ENCODE results near the gene MAGIX. TPM values are rescaled to one million over a fixed set of nuclear protein-coding genes. Genes with fewer than 3 reads are reported as not detected.

Gene MAGIX
- total and polyA plus RNA-seq, 2 donors (not counting 1 experiment from before 2014, with no cell fraction given) = 0.40 to 1.7 TPM

DNA sequence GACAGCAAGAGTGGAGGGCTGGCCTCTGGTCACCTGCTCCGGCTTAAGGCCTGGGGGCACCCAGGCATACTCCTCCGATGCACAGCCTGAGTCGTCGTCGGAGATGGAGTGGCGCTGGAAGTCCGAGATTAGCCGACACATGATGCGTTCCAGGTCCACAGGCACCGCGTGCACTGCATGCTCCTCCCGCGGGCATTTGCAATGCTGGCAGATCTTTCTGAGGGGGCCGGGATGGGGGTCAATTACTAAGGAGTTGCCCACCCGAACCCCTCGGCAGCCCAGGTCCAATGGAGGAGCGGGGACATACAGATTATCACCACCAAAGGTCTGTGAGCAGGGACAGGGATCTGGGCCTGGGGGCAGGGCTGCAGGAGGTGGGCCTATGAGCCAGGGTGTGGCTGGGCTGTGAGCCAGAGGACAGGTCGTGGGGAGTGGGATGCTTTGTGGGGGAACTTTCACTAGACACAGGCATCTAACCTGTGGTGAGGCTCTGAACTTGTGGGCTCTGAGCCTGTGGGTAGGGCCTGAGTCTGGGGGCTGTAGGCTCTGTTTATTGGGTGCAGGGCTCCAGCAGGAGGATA is 21.2 kb downstream of the MAGIX start:
- H3K4me2 ChIP-seq (ENCODE audit: extremely low read depth, insufficient read depth, low read length) = peak overlapping the region; percentile 68
- H3K36me3 ChIP-seq (ENCODE audit: control insufficient read depth, insufficient read depth, low read length) = no peaks in the 10 kb centered on the region
- TF ChIP-seq, protein P1, sequence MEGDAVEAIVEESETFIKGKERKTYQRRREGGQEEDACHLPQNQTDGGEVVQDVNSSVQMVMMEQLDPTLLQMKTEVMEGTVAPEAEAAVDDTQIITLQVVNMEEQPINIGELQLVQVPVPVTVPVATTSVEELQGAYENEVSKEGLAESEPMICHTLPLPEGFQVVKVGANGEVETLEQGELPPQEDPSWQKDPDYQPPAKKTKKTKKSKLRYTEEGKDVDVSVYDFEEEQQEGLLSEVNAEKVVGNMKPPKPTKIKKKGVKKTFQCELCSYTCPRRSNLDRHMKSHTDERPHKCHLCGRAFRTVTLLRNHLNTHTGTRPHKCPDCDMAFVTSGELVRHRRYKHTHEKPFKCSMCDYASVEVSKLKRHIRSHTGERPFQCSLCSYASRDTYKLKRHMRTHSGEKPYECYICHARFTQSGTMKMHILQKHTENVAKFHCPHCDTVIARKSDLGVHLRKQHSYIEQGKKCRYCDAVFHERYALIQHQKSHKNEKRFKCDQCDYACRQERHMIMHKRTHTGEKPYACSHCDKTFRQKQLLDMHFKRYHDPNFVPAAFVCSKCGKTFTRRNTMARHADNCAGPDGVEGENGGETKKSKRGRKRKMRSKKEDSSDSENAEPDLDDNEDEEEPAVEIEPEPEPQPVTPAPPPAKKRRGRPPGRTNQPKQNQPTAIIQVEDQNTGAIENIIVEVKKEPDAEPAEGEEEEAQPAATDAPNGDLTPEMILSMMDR (conservative IDR thresholded peaks at IDR 0.05 in 1 of 2, IDR thresholded peaks at IDR 0.05 in 1 of 2; ENCODE audit: low read depth in 1 of 2, low read length in 2 of 2) = no peak
- TF ChIP-seq EZH2 (IDR thresholded peaks at IDR 0.05; ENCODE audit: low read length, missing control alignments) = no peak
- no peak overlapping the region for H3K9ac ChIP-seq (ENCODE audit: insufficient read depth, low read length)
- H3K4me3 ChIP-seq (replicated peaks in 1 of 4; ENCODE audit: control extremely low read depth in 1 of 4, insufficient read depth in 1 of 4, low read depth in 3 of 4, low read length in 4 of 4) = peak overlapping the region in 2 of 4 experiments; percentile 11 to 38
- H3K27me3 ChIP-seq (ENCODE audit: control insufficient read depth, insufficient read depth, low read length) = no peaks in the 10 kb centered on the region
- no peaks in the 10 kb centered on the region for H4K20me1 ChIP-seq (ENCODE audit: control insufficient read depth, extremely low read depth, insufficient read depth, low read length)
- H3K79me2 ChIP-seq (ENCODE audit: control insufficient read depth, insufficient read depth, low read length) = no peaks in the 10 kb centered on the region
- H3K27ac ChIP-seq (ENCODE audit: insufficient read depth, low read length) = no peak overlapping the region
- peaks cover 2% of the 10 kb centered on the region for H3K4me1 ChIP-seq (ENCODE audit: control insufficient read depth, extremely low read depth, insufficient read depth, low read length)
- no peak for DNase-seq (ENCODE audit: low read depth in 2 of 2)
- H3K9me3 ChIP-seq (ENCODE audit: control insufficient read depth, insufficient read depth, low read depth, low read length) = no peaks in the 10 kb centered on the region
- H2AFZ ChIP-seq (ENCODE audit: low read length) = no peak overlapping the region

DNA sequence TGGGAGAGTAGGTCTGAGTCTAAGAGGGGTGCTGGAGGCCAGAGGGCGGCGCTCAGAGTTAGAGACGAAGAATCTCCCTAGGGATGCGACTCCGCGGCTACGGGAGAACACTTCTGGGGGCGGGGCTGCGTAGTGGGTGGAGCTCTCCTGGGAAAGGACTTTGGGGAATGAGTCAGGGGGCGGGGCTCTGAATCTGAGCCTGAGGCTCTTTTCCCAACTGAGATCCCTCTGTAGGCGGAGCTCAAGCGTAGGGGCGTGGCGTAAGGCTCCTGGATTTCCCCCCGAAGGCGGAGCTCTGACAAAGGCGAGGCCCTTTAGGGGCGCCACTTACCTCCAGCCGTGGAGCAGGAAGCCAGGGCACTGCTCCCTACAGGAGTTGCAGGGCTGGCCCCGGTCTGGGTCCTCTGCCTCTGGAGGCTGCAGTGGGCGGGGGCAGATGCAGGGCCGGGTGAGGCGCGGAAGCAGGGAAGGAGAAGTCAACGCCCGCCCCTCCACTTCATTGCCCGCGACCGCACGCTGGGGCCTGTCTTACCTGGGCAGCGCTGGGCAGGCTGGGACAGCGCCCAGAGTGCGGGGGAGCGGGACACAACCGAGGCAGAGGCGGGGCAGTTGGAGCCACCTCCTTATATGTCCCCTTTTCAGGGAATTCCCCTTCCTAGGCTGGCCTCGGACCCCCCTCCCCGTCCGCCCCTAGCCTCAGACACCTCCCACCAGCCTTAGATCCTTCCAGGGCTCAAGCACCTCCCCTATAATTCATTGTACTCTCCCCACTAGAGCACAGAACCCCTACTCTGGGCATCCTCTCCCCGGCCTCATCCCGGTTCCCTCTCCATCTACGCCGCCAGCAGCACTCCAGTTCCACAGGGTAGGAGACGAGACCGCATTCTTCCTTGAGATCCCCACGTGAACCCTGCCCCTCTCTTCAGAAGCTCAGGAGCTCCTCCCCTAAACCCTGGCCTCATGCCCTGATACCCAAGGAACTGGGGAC is 22.0 kb downstream of the MAGIX start:
- TF ChIP-seq, protein P1 (conservative IDR thresholded peaks at IDR 0.05 in 1 of 2, IDR thresholded peaks at IDR 0.05 in 1 of 2; ENCODE audit: low read depth in 1 of 2, low read length in 2 of 2) = no peak
- H3K4me2 ChIP-seq (ENCODE audit: extremely low read depth, insufficient read depth, low read length) = peak overlapping the region; percentile 68
- H3K27me3 ChIP-seq (ENCODE audit: control insufficient read depth, insufficient read depth, low read length) = no peaks in the 10 kb centered on the region
- peak; percentile 78 to 89 for DNase-seq (ENCODE audit: low read depth in 2 of 2)
- peak overlapping the region; percentile 23 for H3K9ac ChIP-seq (ENCODE audit: insufficient read depth, low read length)
- no peaks in the 10 kb centered on the region for H4K20me1 ChIP-seq (ENCODE audit: control insufficient read depth, extremely low read depth, insufficient read depth, low read length)
- H3K27ac ChIP-seq (ENCODE audit: insufficient read depth, low read length) = no peak overlapping the region
- H3K4me3 ChIP-seq (replicated peaks in 1 of 4; ENCODE audit: control extremely low read depth in 1 of 4, insufficient read depth in 1 of 4, low read depth in 3 of 4, low read length in 4 of 4) = peak overlapping the region in 3 of 4 experiments; percentile 12 to 64 (median 57)
- no peaks in the 10 kb centered on the region for H3K36me3 ChIP-seq (ENCODE audit: control insufficient read depth, insufficient read depth, low read length)
- no peaks in the 10 kb centered on the region for H3K9me3 ChIP-seq (ENCODE audit: control insufficient read depth, insufficient read depth, low read depth, low read length)
- no peaks in the 10 kb centered on the region for H3K79me2 ChIP-seq (ENCODE audit: control insufficient read depth, insufficient read depth, low read length)
- H3K4me1 ChIP-seq (ENCODE audit: control insufficient read depth, extremely low read depth, insufficient read depth, low read length) = peaks cover 2% of the 10 kb centered on the region
- H2AFZ ChIP-seq (ENCODE audit: low read length) = no peak overlapping the region
